GM23338 (cell line): ENCODE results near the gene DTNB. TPM values are rescaled to one million over a fixed set of nuclear protein-coding genes. Genes with fewer than 3 reads are reported as not detected.

Experiments
- ATAC-seq: fragments of 200-7000 bp; cut with Tn5 transposase; 3 replicates; pipeline ENCODE4 v1.9.1; 2020
- DNase-seq: peaks from one replicate; pipeline ENCODE4 v3.0.0-alpha.2; 2015; ENCODE audit warnings: low spot score
- H2AFZ ChIP-seq: fragments of 200-600 bp; sonication (generic); 2 replicates; pipeline ENCODE4 v1.8.0; 2016; ENCODE audit warnings: antibody characterized with exemption, mild to moderate bottlenecking, moderate library complexity
- H3F3A ChIP-seq: fragments of 200-600 bp; sonication (generic); replicated peaks from 2 replicates; pipeline ENCODE4 v1.8.0; 2017; ENCODE audit warnings: antibody characterized with exemption, mixed run types, low read depth
- H3K27ac ChIP-seq: fragments of 200-600 bp; sonication (generic); 2 replicates; pipeline ENCODE4 v1.6.1; 2016; ENCODE audit warnings: low read depth
- H3K27me3 ChIP-seq: fragments of 200-600 bp; sonication (generic); 2 replicates; pipeline ENCODE4 v1.8.0; 2016; ENCODE audit warnings: mild to moderate bottlenecking, mixed run types, moderate library complexity; ENCODE audit not compliant: insufficient read depth
- H3K36me3 ChIP-seq: fragments of 200-600 bp; sonication (generic); 2 replicates; pipeline ENCODE4 v1.8.0; 2016; ENCODE audit warnings: mild to moderate bottlenecking; ENCODE audit not compliant: insufficient read depth
- H3K4me1 ChIP-seq: fragments of 200-600 bp; sonication (generic); 2 replicates; pipeline ENCODE4 v1.8.0; 2016; ENCODE audit warnings: mild to moderate bottlenecking, moderate library complexity; ENCODE audit not compliant: insufficient read depth
- H3K4me2 ChIP-seq: fragments of 200-600 bp; sonication (generic); 2 replicates; pipeline ENCODE4 v1.7.1; 2017; ENCODE audit warnings: mixed run types
- H3K4me3 ChIP-seq: fragments of 200-600 bp; sonication (generic); 2 replicates; pipeline ENCODE4 v1.6.1; 2016; ENCODE audit warnings: mixed run types
- H3K79me2 ChIP-seq: fragments of 200-600 bp; sonication (generic); replicated peaks from 2 replicates; pipeline ENCODE4 v1.8.0; 2017; ENCODE audit warnings: mild to moderate bottlenecking; ENCODE audit not compliant: insufficient read depth
- H3K9me2 ChIP-seq: fragments of 200-600 bp; sonication (generic); 2 replicates; pipeline ENCODE4 v1.8.0; 2017; ENCODE audit not compliant: insufficient read depth
- H4K20me1 ChIP-seq: fragments of 200-600 bp; sonication (generic); replicated peaks from 2 replicates; pipeline ENCODE4 v1.8.0; 2017; ENCODE audit warnings: mild to moderate bottlenecking; ENCODE audit not compliant: insufficient read depth
- H3K27ac Mint-ChIP-seq: 2 replicates; pipeline ENCODE4 v1.8.0; 2020; ENCODE audit warnings: inconsistent platforms, mild to moderate bottlenecking, moderate library complexity, mixed read lengths
- H3K27me3 Mint-ChIP-seq: 3 replicates; pipeline ENCODE4 v1.8.0; 2022; ENCODE audit warnings: low read depth, mild to moderate bottlenecking, moderate library complexity, mixed read lengths, inconsistent platforms; ENCODE audit not compliant: insufficient read depth, poor library complexity
- H3K36me3 Mint-ChIP-seq: 3 replicates; pipeline ENCODE4 v1.8.0; 2021; ENCODE audit warnings: low read depth, mild to moderate bottlenecking, inconsistent platforms, moderate library complexity, mixed read lengths
- H3K4me1 Mint-ChIP-seq: 3 replicates; pipeline ENCODE4 v1.8.0; 2020; ENCODE audit warnings: mild to moderate bottlenecking, inconsistent platforms, mixed read lengths
- H3K4me3 Mint-ChIP-seq: 3 replicates; pipeline ENCODE4 v1.8.0; 2021; ENCODE audit warnings: moderate library complexity, mild to moderate bottlenecking, inconsistent platforms, mixed read lengths
- H3K9me3 Mint-ChIP-seq: 3 replicates; pipeline ENCODE4 v1.8.0; 2020; ENCODE audit warnings: moderate library complexity, mild to moderate bottlenecking, inconsistent platforms, mixed read lengths
- EZH2 ChIP-seq: fragments of 200-600 bp; sonication (generic); IDR thresholded peaks from one replicate; pipeline ENCODE4 v1.8.0; 2017; ENCODE audit warnings: antibody characterized with exemption, mild to moderate bottlenecking, low read depth; ENCODE audit not compliant: unreplicated experiment
- EZH2phosphoT487 ChIP-seq: fragments of 200-600 bp; sonication (generic); IDR thresholded peaks from one replicate; pipeline ENCODE4 v1.8.1; 2018; ENCODE audit warnings: antibody characterized with exemption; ENCODE audit not compliant: unreplicated experiment
- JUNB ChIP-seq: IDR thresholded peaks from one replicate; pipeline ENCODE4 v1.6.1; 2016; ENCODE audit warnings: antibody characterized with exemption; ENCODE audit not compliant: unreplicated experiment
- NANOG ChIP-seq: IDR thresholded peaks from 2 replicates; pipeline ENCODE4 v1.6.1; 2016; ENCODE audit warnings: antibody characterized with exemption, borderline replicate concordance
- POLR2AphosphoS5 ChIP-seq: IDR thresholded peaks from 2 replicates; pipeline ENCODE4 v1.6.1; 2016; ENCODE audit warnings: antibody characterized with exemption, low read depth
- STAT1 ChIP-seq: IDR thresholded peaks from one replicate; pipeline ENCODE4 v1.6.1; 2016; ENCODE audit warnings: antibody characterized with exemption; ENCODE audit not compliant: unreplicated experiment
- ZNF331 ChIP-seq: fragments of 250-450 bp; sonication (Bioruptor Pico); IDR thresholded peaks from 2 replicates; pipeline ENCODE4 v1.5.0; 2020; ENCODE audit warnings: low read depth, mild to moderate bottlenecking, moderate library complexity
- polyA plus RNA-seq: library from polyadenylated mRNA; unstranded; fragments of >200 nt; fragmentation: Nextera tagmentation; extraction: Ambion mirVana; gene quantifications from 2 replicates; pipeline ENCODE4 v1.2.1, GENCODE V29; 2016
- total RNA-seq: library from RNA; depleted of rRNA; stranded (reverse); fragments of >200 nt; shearing (Covaris generic); gene quantifications from 2 replicates; pipeline ENCODE4 v1.2.3, GENCODE V29; 2014
- TF ChIP-seq, protein P1 (sequence below): IDR thresholded peaks from one replicate; pipeline ENCODE4 v1.6.1; 2018; ENCODE audit warnings: antibody characterized with exemption; ENCODE audit not compliant: unreplicated experiment
- TF ChIP-seq, protein P2 (sequence below): fragments of 250-450 bp; sonication (Bioruptor Pico); IDR thresholded peaks from 2 replicates; pipeline ENCODE4 v1.5.0; 2020; ENCODE audit warnings: mild to moderate bottlenecking, moderate library complexity

DTNB gene
- total and polyA plus RNA-seq, 2 experiments from 2014 or later, result 22.1 to 29.4 TPM

DNA sequence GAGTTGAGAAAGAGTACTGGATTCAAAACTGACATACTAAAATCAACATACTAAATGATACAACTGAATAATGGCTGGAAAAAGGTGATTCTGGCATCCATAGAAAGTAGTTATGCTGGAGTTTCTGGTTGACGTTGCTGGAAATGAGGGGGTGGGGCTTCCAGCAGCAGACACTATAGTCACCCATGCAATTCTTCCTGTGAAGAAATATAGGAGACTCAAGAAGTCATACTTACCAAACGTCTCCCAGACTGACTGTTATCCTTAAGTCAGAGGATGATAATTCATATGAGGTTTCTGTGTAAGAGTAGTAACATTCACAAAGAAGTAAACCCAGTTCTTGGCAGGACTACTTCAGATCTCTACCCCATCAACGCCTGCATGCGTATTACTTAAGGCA lies 23.6 kb downstream of the DTNB start:
- H3K4me2 ChIP-seq, result no peak overlapping the region
- no peak for DNase-seq
- H3K4me1 ChIP-seq, result no peaks in the 10 kb centered on the region
- H4K20me1 ChIP-seq, result no peaks in the 10 kb centered on the region; the same call in 1 of the 2 replicates
- H3K4me1 Mint-ChIP-seq, result no peaks in the 10 kb centered on the region; the same call in 2 of the 3 replicates
- ATAC-seq, result no peak
- peaks cover 2% of the 10 kb centered on the region for H3K27me3 Mint-ChIP-seq
- no peaks in the 10 kb centered on the region for H3K9me2 ChIP-seq
- H2AFZ ChIP-seq, result no peak overlapping the region
- H3K36me3 ChIP-seq, result no peaks in the 10 kb centered on the region; the same call in 1 of the 2 replicates
- TF ChIP-seq ZNF331 (CRISPR knock-in tag) (no peak), JUNB (no peak), POLR2AphosphoS5 (no peak), NANOG (no peak)
- TF ChIP-seq, protein P1, sequence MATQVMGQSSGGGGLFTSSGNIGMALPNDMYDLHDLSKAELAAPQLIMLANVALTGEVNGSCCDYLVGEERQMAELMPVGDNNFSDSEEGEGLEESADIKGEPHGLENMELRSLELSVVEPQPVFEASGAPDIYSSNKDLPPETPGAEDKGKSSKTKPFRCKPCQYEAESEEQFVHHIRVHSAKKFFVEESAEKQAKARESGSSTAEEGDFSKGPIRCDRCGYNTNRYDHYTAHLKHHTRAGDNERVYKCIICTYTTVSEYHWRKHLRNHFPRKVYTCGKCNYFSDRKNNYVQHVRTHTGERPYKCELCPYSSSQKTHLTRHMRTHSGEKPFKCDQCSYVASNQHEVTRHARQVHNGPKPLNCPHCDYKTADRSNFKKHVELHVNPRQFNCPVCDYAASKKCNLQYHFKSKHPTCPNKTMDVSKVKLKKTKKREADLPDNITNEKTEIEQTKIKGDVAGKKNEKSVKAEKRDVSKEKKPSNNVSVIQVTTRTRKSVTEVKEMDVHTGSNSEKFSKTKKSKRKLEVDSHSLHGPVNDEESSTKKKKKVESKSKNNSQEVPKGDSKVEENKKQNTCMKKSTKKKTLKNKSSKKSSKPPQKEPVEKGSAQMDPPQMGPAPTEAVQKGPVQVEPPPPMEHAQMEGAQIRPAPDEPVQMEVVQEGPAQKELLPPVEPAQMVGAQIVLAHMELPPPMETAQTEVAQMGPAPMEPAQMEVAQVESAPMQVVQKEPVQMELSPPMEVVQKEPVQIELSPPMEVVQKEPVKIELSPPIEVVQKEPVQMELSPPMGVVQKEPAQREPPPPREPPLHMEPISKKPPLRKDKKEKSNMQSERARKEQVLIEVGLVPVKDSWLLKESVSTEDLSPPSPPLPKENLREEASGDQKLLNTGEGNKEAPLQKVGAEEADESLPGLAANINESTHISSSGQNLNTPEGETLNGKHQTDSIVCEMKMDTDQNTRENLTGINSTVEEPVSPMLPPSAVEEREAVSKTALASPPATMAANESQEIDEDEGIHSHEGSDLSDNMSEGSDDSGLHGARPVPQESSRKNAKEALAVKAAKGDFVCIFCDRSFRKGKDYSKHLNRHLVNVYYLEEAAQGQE, result no peak
- H3K27ac ChIP-seq, result no peak overlapping the region; the same call in 1 of the 2 replicates
- no peaks in the 10 kb centered on the region for H3K9me3 Mint-ChIP-seq
- no peaks in the 10 kb centered on the region for H3K27me3 ChIP-seq
- H3K36me3 Mint-ChIP-seq, result 0 out of 3 replicates have a peak, but pooled peaks cover 9% of the 10 kb centered on the region
- no peaks in the 10 kb centered on the region for H3F3A ChIP-seq
- H3K27ac Mint-ChIP-seq, result no peak overlapping the region
- peaks cover 14% of the 10 kb centered on the region for H3K79me2 ChIP-seq
- H3K4me3 Mint-ChIP-seq, result no peak overlapping the region
- no peak overlapping the region for H3K4me3 ChIP-seq

DNA sequence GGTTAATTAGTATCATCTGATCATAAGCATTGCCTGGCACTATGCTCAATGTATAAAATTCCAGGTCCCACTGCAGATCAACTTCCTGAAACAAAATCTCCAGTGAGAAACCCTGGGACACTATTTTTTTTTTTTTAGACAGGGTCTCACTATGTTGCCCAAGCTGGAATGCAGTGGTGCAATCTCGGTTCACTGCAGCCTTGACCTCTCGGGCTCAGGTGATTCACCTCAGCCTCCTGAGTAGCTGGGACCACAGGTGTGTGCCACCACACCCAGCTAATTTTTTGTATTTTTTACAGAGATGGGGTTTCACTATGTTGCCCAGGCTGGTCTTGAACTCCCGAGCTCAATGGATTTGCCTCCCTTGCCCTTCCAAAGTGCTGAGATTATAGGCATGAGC lies 31.1 kb downstream of the DTNB start:
- H3K9me3 Mint-ChIP-seq, result peaks cover 3% of the 10 kb centered on the region; the same call in 2 of the 3 replicates
- Histone ChIP-seq H3K79me2 (peaks cover 4% of the 10 kb centered on the region), H3K4me3 (no peak overlapping the region), H3K36me3 (no peaks in the 10 kb centered on the region), H3K27ac (no peak overlapping the region), H3K4me1 (peaks cover 9% of the 10 kb centered on the region; the same call in 1 of the 2 replicates), H2AFZ (no peak overlapping the region), H3K27me3 (no peaks in the 10 kb centered on the region), H3K4me2 (no peak overlapping the region), H3F3A (no peaks in the 10 kb centered on the region), H3K9me2 (0 out of 2 replicates have a peak, but pooled peaks cover 3% of the 10 kb centered on the region), H4K20me1 (no peaks in the 10 kb centered on the region)
- DNase-seq (no peak), ATAC-seq (no peak)
- peaks cover 3% of the 10 kb centered on the region for H3K4me1 Mint-ChIP-seq
- peaks cover 20% of the 10 kb centered on the region for H3K36me3 Mint-ChIP-seq
- H3K4me3 Mint-ChIP-seq, result no peak overlapping the region
- H3K27ac Mint-ChIP-seq, result no peak overlapping the region
- H3K27me3 Mint-ChIP-seq, result peaks cover 2% of the 10 kb centered on the region
- TF ChIP-seq, protein P1, result no peak
- TF ChIP-seq EZH2phosphoT487 (no peak), EZH2 (no peak), STAT1 (no peak)
- TF ChIP-seq, protein P2, sequence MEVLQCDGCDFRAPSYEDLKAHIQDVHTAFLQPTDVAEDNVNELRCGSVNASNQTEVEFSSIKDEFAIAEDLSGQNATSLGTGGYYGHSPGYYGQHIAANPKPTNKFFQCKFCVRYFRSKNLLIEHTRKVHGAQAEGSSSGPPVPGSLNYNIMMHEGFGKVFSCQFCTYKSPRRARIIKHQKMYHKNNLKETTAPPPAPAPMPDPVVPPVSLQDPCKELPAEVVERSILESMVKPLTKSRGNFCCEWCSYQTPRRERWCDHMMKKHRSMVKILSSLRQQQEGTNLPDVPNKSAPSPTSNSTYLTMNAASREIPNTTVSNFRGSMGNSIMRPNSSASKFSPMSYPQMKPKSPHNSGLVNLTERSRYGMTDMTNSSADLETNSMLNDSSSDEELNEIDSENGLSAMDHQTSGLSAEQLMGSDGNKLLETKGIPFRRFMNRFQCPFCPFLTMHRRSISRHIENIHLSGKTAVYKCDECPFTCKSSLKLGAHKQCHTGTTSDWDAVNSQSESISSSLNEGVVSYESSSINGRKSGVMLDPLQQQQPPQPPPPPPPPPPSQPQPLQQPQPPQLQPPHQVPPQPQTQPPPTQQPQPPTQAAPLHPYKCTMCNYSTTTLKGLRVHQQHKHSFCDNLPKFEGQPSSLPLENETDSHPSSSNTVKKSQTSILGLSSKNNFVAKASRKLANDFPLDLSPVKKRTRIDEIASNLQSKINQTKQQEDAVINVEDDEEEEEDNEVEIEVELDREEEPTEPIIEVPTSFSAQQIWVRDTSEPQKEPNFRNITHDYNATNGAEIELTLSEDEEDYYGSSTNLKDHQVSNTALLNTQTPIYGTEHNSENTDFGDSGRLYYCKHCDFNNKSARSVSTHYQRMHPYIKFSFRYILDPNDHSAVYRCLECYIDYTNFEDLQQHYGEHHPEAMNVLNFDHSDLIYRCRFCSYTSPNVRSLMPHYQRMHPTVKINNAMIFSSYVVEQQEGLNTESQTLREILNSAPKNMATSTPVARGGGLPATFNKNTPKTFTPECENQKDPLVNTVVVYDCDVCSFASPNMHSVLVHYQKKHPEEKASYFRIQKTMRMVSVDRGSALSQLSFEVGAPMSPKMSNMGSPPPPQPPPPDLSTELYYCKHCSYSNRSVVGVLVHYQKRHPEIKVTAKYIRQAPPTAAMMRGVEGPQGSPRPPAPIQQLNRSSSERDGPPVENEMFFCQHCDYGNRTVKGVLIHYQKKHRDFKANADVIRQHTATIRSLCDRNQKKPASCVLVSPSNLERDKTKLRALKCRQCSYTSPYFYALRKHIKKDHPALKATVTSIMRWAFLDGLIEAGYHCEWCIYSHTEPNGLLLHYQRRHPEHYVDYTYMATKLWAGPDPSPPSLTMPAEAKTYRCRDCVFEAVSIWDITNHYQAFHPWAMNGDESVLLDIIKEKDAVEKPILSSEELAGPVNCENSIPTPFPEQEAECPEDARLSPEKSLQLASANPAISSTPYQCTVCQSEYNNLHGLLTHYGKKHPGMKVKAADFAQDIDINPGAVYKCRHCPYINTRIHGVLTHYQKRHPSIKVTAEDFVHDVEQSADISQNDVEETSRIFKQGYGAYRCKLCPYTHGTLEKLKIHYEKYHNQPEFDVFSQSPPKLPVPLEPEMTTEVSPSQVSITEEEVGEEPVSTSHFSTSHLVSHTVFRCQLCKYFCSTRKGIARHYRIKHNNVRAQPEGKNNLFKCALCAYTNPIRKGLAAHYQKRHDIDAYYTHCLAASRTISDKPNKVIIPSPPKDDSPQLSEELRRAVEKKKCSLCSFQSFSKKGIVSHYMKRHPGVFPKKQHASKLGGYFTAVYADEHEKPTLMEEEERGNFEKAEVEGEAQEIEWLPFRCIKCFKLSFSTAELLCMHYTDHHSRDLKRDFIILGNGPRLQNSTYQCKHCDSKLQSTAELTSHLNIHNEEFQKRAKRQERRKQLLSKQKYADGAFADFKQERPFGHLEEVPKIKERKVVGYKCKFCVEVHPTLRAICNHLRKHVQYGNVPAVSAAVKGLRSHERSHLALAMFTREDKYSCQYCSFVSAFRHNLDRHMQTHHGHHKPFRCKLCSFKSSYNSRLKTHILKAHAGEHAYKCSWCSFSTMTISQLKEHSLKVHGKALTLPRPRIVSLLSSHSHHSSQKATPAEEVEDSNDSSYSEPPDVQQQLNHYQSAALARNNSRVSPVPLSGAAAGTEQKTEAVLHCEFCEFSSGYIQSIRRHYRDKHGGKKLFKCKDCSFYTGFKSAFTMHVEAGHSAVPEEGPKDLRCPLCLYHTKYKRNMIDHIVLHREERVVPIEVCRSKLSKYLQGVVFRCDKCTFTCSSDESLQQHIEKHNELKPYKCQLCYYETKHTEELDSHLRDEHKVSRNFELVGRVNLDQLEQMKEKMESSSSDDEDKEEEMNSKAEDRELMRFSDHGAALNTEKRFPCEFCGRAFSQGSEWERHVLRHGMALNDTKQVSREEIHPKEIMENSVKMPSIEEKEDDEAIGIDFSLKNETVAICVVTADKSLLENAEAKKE, result no peak
